Calu3 (cell line): ENCODE data around the gene RETN. TPM values are rescaled to one million over a fixed set of nuclear protein-coding genes. Genes with fewer than 3 reads are reported as not detected.

Experiments used
- BruUV-seq: library from RNA; stranded (reverse); fragments of 400-500 nt; replicated peaks from 2 replicates; lab custom pipeline; 2021; lab: Mats Ljungman, UMichigan
- CTCF ChIA-PET: fragments of 300-600 bp; sonication (Branson Sonifier 250); formaldehyde crosslinking; loops from one replicate; lab custom pipeline; 2022; ENCODE audit warnings: antibody characterized with exemption; lab: Charles Lee
- DNase-seq: peaks from one replicate; pipeline ENCODE4 v3.0.0; 2022
- H3K27ac Mint-ChIP-seq: one replicate; pipeline ENCODE4 v1.8.0; 2022; ENCODE audit warnings: mixed read lengths; ENCODE audit not compliant: unreplicated experiment
- H3K27me3 Mint-ChIP-seq: one replicate; pipeline ENCODE4 v1.8.0; 2022; ENCODE audit warnings: mixed read lengths; ENCODE audit not compliant: unreplicated experiment
- H3K36me3 Mint-ChIP-seq: one replicate; pipeline ENCODE4 v1.8.0; 2022; ENCODE audit warnings: mild to moderate bottlenecking, moderate library complexity, mixed read lengths; ENCODE audit not compliant: insufficient read depth, unreplicated experiment
- H3K4me1 Mint-ChIP-seq: one replicate; pipeline ENCODE4 v1.8.0; 2022; ENCODE audit warnings: mild to moderate bottlenecking, low read depth, mixed read lengths; ENCODE audit not compliant: unreplicated experiment
- H3K4me3 Mint-ChIP-seq: one replicate; pipeline ENCODE4 v1.8.0; 2022; ENCODE audit warnings: mild to moderate bottlenecking, low read depth, moderate library complexity, mixed read lengths; ENCODE audit not compliant: unreplicated experiment
- H3K9me3 Mint-ChIP-seq: one replicate; pipeline ENCODE4 v1.8.0; 2022; ENCODE audit warnings: low read depth, mixed read lengths; ENCODE audit not compliant: unreplicated experiment
- CTCF ChIP-seq: fragments of 200-600 bp; IDR thresholded peaks from one replicate; pipeline ENCODE4 v1.8.0; 2022; ENCODE audit warnings: antibody characterized with exemption; ENCODE audit not compliant: unreplicated experiment
- intact Hi-C: fragments of 100-400 bp; cut with micrococcal nuclease; formaldehyde crosslinking; loops from one replicate; pipeline ENCODE4 v1.10.0; 2022; ENCODE audit not compliant: unreplicated experiment
- total RNA-seq: library from RNA; stranded (reverse); gene quantifications from 2 replicates; pipeline ENCODE4 v1.2.3, GENCODE V29; 2022

RETN gene
- total RNA-seq, 1 experiment from 2014 or later = not detected

GRCh38 chr19:7699417-7700401 is 30.9 kb downstream of the RETN start:
- CTCF ChIA-PET = no interaction called here
- intact Hi-C loops = no loop called here
- no TSS peak for BruUV-seq
- DNase-seq = no peak
- Mint-ChIP-seq H3K27ac (no peak overlapping the region), H3K4me3 (no peak overlapping the region), H3K4me1 (no peaks in the 10 kb centered on the region), H3K9me3 (no peaks in the 10 kb centered on the region), H3K36me3 (no peaks in the 10 kb centered on the region), H3K27me3 (peaks cover 71% of the 10 kb centered on the region)
- no peak for TF ChIP-seq CTCF

- no peak for DNase-seq
- intact Hi-C loops = no loop called here
- Mint-ChIP-seq H3K4me3 (no peak overlapping the region), H3K27ac (no peak overlapping the region), H3K36me3 (no peaks in the 10 kb centered on the region), H3K27me3 (peaks cover 81% of the 10 kb centered on the region), H3K4me1 (no peaks in the 10 kb centered on the region), H3K9me3 (no peaks in the 10 kb centered on the region)
- no TSS peak for BruUV-seq
- TF ChIP-seq CTCF = no peak
- CTCF ChIA-PET = no interaction called here
Observed at GRCh38 chr19:7701049-7701653, 32.3 kb downstream of the RETN start.

GRCh38 chr19:7701654-7702457 is 33.0 kb downstream of the RETN start, which contains the start of gene FCER2:
Gene FCER2, minus strand, starts transcription at chr19:7702131. Its CDS starts 2,371 bp downstream, at chr19:7699760.
- H3K9me3 Mint-ChIP-seq = no peaks in the 10 kb centered on the region
- peaks cover 81% of the 10 kb centered on the region for H3K27me3 Mint-ChIP-seq
- CTCF ChIA-PET = no interaction called here
- intact Hi-C loops = no loop called here
- H3K27ac Mint-ChIP-seq = no peak within 1 kb of the TSS
- TF ChIP-seq CTCF = no peak
- no peak for DNase-seq
- no peaks in the 10 kb centered on the region for H3K4me1 Mint-ChIP-seq
- no peak within 1 kb of the TSS for H3K4me3 Mint-ChIP-seq
- no TSS peak for BruUV-seq
- no peaks in the 10 kb centered on the region for H3K36me3 Mint-ChIP-seq

- TF ChIP-seq CTCF = no peak
- no peaks in the 10 kb centered on the region for H3K4me1 Mint-ChIP-seq
- intact Hi-C loops = no loop called here
- no peak overlapping the region for H3K27ac Mint-ChIP-seq
- no TSS peak for BruUV-seq
- H3K27me3 Mint-ChIP-seq = peaks cover 71% of the 10 kb centered on the region
- no peaks in the 10 kb centered on the region for H3K36me3 Mint-ChIP-seq
- no peaks in the 10 kb centered on the region for H3K9me3 Mint-ChIP-seq
- DNase-seq = no peak
- no peak overlapping the region for H3K4me3 Mint-ChIP-seq
- CTCF ChIA-PET = no interaction called here
Observed at GRCh38 chr19:7703332-7703731, 34.5 kb downstream of the RETN start.
